ENCODE data around the gene ROR2.

Gene ROR2

DNA sequence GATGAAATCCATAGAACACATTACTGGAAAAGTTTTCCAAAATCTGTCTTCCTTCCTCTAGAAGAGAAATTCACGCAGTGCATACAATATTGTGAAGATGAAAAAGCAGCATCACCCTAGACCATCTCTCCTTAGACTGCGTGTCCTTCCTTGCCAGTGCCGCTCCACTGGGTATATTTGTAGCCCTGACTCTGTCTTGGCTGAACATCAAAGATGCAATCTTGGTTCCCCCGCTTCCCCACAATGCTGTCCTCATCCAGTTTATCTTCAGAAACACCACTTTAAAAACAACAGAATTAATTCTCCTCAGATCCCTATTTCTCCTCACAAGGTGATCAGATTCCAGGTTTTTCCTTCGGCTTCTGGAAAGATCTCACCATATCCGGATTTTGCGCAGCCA lies 53.9 kb downstream of the ROR2 start:
- no peaks in the 10 kb centered on the region for H4K20me1 ChIP-seq (ENCODE audit: low read depth, low read length)
- no peaks in the 10 kb centered on the region for H3K79me2 ChIP-seq (ENCODE audit: insufficient read depth, low read length)
- H3K27ac ChIP-seq (ENCODE audit: low read depth, low read length), result no peak overlapping the region
- no peak overlapping the region for H2AFZ ChIP-seq (ENCODE audit: low read depth, low read length, severe bottlenecking)
- no peak overlapping the region for H3K4me2 ChIP-seq (ENCODE audit: low read depth, low read length, poor library complexity, severe bottlenecking)
- no peaks in the 10 kb centered on the region for H3K27me3 ChIP-seq (ENCODE audit: low read length)
- H3K4me3 ChIP-seq (ENCODE audit: insufficient read depth, low read length, poor library complexity, severe bottlenecking), result no peak overlapping the region
- H3F3A ChIP-seq (ENCODE audit: insufficient read depth), result no peaks in the 10 kb centered on the region
- no peaks in the 10 kb centered on the region for H3K9me2 ChIP-seq (replicated peaks; ENCODE audit: insufficient read depth, low read length)
- H3K9ac ChIP-seq (ENCODE audit: low read length), result no peak overlapping the region
- TF ChIP-seq, protein P1, sequence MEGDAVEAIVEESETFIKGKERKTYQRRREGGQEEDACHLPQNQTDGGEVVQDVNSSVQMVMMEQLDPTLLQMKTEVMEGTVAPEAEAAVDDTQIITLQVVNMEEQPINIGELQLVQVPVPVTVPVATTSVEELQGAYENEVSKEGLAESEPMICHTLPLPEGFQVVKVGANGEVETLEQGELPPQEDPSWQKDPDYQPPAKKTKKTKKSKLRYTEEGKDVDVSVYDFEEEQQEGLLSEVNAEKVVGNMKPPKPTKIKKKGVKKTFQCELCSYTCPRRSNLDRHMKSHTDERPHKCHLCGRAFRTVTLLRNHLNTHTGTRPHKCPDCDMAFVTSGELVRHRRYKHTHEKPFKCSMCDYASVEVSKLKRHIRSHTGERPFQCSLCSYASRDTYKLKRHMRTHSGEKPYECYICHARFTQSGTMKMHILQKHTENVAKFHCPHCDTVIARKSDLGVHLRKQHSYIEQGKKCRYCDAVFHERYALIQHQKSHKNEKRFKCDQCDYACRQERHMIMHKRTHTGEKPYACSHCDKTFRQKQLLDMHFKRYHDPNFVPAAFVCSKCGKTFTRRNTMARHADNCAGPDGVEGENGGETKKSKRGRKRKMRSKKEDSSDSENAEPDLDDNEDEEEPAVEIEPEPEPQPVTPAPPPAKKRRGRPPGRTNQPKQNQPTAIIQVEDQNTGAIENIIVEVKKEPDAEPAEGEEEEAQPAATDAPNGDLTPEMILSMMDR (IDR thresholded peaks at IDR 0.05; ENCODE audit: insufficient read depth, low read length, poor library complexity, severe bottlenecking), result no peak
- TF ChIP-seq EZH2phosphoT487 (conservative IDR thresholded peaks at IDR 0.05; ENCODE audit: low read length), result no peak
- no peaks in the 10 kb centered on the region for H3K36me3 ChIP-seq (ENCODE audit: low read length)
- no peaks in the 10 kb centered on the region for H3K9me3 ChIP-seq (ENCODE audit: insufficient read depth, low read length)

DNA sequence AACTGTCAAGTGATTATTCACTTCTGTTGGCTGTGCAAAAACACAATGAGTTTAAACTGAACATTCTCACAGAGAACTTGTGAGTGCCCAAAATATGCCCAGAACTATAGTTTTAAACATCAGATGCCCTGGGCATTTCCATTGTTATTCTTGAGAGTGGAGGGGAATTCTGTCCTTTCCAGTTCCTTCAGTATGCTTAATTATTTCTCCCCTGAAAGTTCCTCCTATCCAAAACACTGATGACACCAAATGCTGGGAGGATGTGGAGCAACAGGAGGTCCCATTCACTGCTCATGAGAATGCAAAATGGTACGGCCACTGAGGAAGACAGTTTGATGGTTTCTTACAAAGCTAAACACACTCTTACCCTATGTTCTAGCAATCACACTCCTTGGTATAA lies 55.5 kb downstream of the ROR2 start:
- no peak overlapping the region for H3K27ac ChIP-seq (ENCODE audit: low read depth, low read length)
- no peaks in the 10 kb centered on the region for H4K20me1 ChIP-seq (ENCODE audit: low read depth, low read length)
- no peaks in the 10 kb centered on the region for H3K9me3 ChIP-seq (ENCODE audit: insufficient read depth, low read length)
- H3F3A ChIP-seq (ENCODE audit: insufficient read depth), result no peaks in the 10 kb centered on the region
- no peak overlapping the region for H3K4me2 ChIP-seq (ENCODE audit: low read depth, low read length, poor library complexity, severe bottlenecking)
- H3K4me3 ChIP-seq (ENCODE audit: insufficient read depth, low read length, poor library complexity, severe bottlenecking), result no peak overlapping the region
- H3K79me2 ChIP-seq (ENCODE audit: insufficient read depth, low read length), result no peaks in the 10 kb centered on the region
- H3K36me3 ChIP-seq (ENCODE audit: low read length), result no peaks in the 10 kb centered on the region
- H3K27me3 ChIP-seq (ENCODE audit: low read length), result no peaks in the 10 kb centered on the region
- no peak overlapping the region for H2AFZ ChIP-seq (ENCODE audit: low read depth, low read length, severe bottlenecking)
- H3K9me2 ChIP-seq (replicated peaks; ENCODE audit: insufficient read depth, low read length), result no peaks in the 10 kb centered on the region
- H3K9ac ChIP-seq (ENCODE audit: low read length), result no peak overlapping the region
- no peak for TF ChIP-seq EZH2phosphoT487 (conservative IDR thresholded peaks at IDR 0.05; ENCODE audit: low read length)
- TF ChIP-seq, protein P1 (IDR thresholded peaks at IDR 0.05; ENCODE audit: insufficient read depth, low read length, poor library complexity, severe bottlenecking), result no peak

DNA sequence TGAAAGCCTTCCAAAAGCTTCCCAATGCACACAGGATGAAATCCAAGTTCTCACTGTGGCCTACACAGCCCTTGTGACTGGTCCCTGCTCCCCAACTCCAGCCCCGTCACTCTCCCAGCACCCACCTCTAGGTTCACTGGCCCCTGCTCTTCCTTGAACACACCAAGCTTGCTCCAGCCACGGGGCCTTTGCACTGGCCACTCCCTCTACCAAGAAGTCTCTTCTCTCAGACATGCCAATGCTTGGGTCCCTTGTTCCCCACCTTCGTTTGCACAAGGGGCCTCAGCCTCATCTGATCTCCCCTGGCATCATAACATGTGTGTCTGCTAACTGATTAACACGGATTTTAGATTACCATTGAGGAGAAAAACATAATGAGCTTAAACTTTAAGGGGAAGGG lies 56.0 kb downstream of the ROR2 start:
- H3K4me2 ChIP-seq (ENCODE audit: low read depth, low read length, poor library complexity, severe bottlenecking), result no peak overlapping the region
- no peak overlapping the region for H3K4me3 ChIP-seq (ENCODE audit: insufficient read depth, low read length, poor library complexity, severe bottlenecking)
- H3K27me3 ChIP-seq (ENCODE audit: low read length), result no peaks in the 10 kb centered on the region
- H4K20me1 ChIP-seq (ENCODE audit: low read depth, low read length), result no peaks in the 10 kb centered on the region
- TF ChIP-seq EZH2phosphoT487 (conservative IDR thresholded peaks at IDR 0.05; ENCODE audit: low read length), result no peak
- TF ChIP-seq, protein P1 (IDR thresholded peaks at IDR 0.05; ENCODE audit: insufficient read depth, low read length, poor library complexity, severe bottlenecking), result no peak
- no peaks in the 10 kb centered on the region for H3K36me3 ChIP-seq (ENCODE audit: low read length)
- no peak overlapping the region for H3K9ac ChIP-seq (ENCODE audit: low read length)
- no peaks in the 10 kb centered on the region for H3F3A ChIP-seq (ENCODE audit: insufficient read depth)
- H3K9me3 ChIP-seq (ENCODE audit: insufficient read depth, low read length), result no peaks in the 10 kb centered on the region
- H2AFZ ChIP-seq (ENCODE audit: low read depth, low read length, severe bottlenecking), result no peak overlapping the region
- H3K9me2 ChIP-seq (replicated peaks; ENCODE audit: insufficient read depth, low read length), result no peaks in the 10 kb centered on the region
- H3K79me2 ChIP-seq (ENCODE audit: insufficient read depth, low read length), result no peaks in the 10 kb centered on the region
- no peak overlapping the region for H3K27ac ChIP-seq (ENCODE audit: low read depth, low read length)
